ENCODE data around the gene F8A1. TPM values are rescaled to one million over a fixed set of nuclear protein-coding genes. Genes with fewer than 3 reads are reported as not detected.

Gene F8A1
- 18.8 and 25.0 TPM in 2 replicates for total RNA-seq

DNA sequence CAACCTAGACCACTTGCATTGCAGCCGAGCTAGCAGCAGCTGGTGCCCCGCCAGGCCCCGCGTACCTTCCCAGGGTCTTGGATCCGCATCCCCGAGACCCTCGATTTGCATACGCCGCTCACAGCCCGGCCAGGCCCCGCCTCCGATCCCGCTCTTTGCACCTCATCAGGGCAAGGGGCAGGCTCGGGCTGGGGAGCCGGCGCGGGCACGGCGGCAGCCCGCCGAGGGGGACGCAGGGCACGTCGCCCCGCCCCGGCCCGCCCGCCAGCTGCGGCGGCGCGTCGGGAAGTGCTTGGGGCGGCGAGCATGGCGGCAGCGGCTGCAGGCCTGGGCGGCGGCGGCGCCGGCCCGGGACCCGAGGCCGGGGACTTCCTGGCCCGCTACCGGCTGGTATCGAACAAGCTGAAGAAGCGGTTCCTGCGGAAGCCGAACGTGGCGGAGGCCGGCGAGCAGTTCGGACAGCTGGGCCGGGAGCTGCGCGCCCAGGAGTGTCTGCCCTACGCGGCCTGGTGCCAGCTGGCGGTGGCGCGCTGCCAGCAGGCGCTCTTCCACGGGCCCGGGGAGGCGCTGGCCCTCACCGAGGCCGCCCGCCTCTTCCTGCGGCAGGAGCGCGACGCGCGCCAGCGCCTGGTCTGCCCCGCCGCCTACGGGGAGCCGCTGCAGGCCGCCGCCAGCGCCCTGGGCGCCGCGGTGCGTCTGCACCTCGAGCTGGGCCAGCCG lies at the start of gene F8A1:
TSS of gene F8A1 (plus strand) at position 287 of the 720 bp plus-strand sequence. CDS start at position 307, 20 bp downstream.

Other genes with a start within 250 kb of the F8A1 start
- not detected in 2 replicates for gene CTAG2, start 232.8 kb upstream of the F8A1 start, total RNA-seq
- gene GAB3, start 135.3 kb upstream of the F8A1 start, total RNA-seq: 2.9 and 3.4 TPM in 2 replicates
- gene DKC1, start 123.5 kb upstream of the F8A1 start, total RNA-seq: 21.2 and 25.7 TPM in 2 replicates
- 23.8 and 26.8 TPM in 2 replicates for gene MPP1, start 80.9 kb upstream of the F8A1 start, total RNA-seq
- not detected in 2 replicates for gene SMIM9, start 51.7 kb upstream of the F8A1 start, total RNA-seq
- 12.7 and 15.0 TPM in 2 replicates for gene F8, start 136.4 kb downstream of the F8A1 start, total RNA-seq
- 86.2 and 119 TPM in 2 replicates for gene FUNDC2, start 140.5 kb downstream of the F8A1 start, total RNA-seq
- 27.2 and 31.1 TPM in 2 replicates for gene CMC4, start 184.8 kb downstream of the F8A1 start, total RNA-seq
- 4.0 and 13.6 TPM in 2 replicates for gene MTCP1, start 184.8 kb downstream of the F8A1 start, total RNA-seq
- 14.6 and 15.1 TPM in 2 replicates for gene BRCC3, start 185.2 kb downstream of the F8A1 start, total RNA-seq

Measured in cardiac ventricle fibroblast (primary cell).